NT2/D1 (cell line): ENCODE data around the gene TSKS.

Source experiments
- SUZ12 ChIP-seq: IDR thresholded peaks from 2 replicates; pipeline ENCODE4 v1.6.1; 2011; ENCODE audit not compliant: insufficient read length, insufficient read depth; ENCODE audit errors: extremely low read depth
- YY1 ChIP-seq: IDR thresholded peaks from 2 replicates; pipeline ENCODE4 v1.6.1; 2011; ENCODE audit not compliant: insufficient read length, insufficient read depth
- ZNF274 ChIP-seq: IDR thresholded peaks from 2 replicates; pipeline ENCODE4 v1.6.1; 2011; ENCODE audit warnings: mild to moderate bottlenecking, low read depth, low read length

- TF ChIP-seq ZNF274: no peak
- TF ChIP-seq YY1: no peak
- TF ChIP-seq SUZ12: no peak
These were observed 16.7 kb downstream of the TSKS start for GRCh38 chr19:49746206-49746958.
